Omental fat pad (tissue), 4 donors: ENCODE measurements around the gene NCOA1. TPM values are rescaled to one million over a fixed set of nuclear protein-coding genes. Genes with fewer than 3 reads are reported as not detected.
A peak's percentile ranks its signal among the peaks of the same experiment; 100 is the strongest.

Experiments
- ATAC-seq: fragments of 150-250 bp; one replicate; pipeline ENCODE4 v1.9.1; 2016; ENCODE audit warnings: mild to moderate bottlenecking, moderate library complexity; ENCODE audit not compliant: low FRiP score
- DNase-seq: peaks from one replicate; pipeline ENCODE4 v3.0.0-alpha.2; 2019; ENCODE audit warnings: low spot score
- total RNA-seq, 4 donors: library from RNA; depleted of rRNA; stranded (reverse); fragments of >200 nt; gene quantifications; one replicate each; pipeline ENCODE4 v1.1.0, GENCODE V29; 2016
- TF ChIP-seq, protein P1 (sequence below), 3 donors: fragments of 450-650 bp; IDR thresholded peaks; one replicate each; pipeline ENCODE4 v1.5.1; 2016 to 2017; ENCODE audit warnings: antibody characterized with exemption in 3 of 3, mild to moderate bottlenecking in 3 of 3, moderate library complexity in 2 of 3

The NCOA1 gene
- total RNA-seq, 4 donors from 2014 or later = 46.8 to 80.1 (median 50.1) TPM

GRCh38 chr2:24486636-24487205, 4.3 kb upstream of the NCOA1 start:
- DNase-seq = no peak
- TF ChIP-seq, protein P1, sequence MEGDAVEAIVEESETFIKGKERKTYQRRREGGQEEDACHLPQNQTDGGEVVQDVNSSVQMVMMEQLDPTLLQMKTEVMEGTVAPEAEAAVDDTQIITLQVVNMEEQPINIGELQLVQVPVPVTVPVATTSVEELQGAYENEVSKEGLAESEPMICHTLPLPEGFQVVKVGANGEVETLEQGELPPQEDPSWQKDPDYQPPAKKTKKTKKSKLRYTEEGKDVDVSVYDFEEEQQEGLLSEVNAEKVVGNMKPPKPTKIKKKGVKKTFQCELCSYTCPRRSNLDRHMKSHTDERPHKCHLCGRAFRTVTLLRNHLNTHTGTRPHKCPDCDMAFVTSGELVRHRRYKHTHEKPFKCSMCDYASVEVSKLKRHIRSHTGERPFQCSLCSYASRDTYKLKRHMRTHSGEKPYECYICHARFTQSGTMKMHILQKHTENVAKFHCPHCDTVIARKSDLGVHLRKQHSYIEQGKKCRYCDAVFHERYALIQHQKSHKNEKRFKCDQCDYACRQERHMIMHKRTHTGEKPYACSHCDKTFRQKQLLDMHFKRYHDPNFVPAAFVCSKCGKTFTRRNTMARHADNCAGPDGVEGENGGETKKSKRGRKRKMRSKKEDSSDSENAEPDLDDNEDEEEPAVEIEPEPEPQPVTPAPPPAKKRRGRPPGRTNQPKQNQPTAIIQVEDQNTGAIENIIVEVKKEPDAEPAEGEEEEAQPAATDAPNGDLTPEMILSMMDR (IDR thresholded peaks at IDR 0.05) = no peak
- no peak for ATAC-seq

DNA sequence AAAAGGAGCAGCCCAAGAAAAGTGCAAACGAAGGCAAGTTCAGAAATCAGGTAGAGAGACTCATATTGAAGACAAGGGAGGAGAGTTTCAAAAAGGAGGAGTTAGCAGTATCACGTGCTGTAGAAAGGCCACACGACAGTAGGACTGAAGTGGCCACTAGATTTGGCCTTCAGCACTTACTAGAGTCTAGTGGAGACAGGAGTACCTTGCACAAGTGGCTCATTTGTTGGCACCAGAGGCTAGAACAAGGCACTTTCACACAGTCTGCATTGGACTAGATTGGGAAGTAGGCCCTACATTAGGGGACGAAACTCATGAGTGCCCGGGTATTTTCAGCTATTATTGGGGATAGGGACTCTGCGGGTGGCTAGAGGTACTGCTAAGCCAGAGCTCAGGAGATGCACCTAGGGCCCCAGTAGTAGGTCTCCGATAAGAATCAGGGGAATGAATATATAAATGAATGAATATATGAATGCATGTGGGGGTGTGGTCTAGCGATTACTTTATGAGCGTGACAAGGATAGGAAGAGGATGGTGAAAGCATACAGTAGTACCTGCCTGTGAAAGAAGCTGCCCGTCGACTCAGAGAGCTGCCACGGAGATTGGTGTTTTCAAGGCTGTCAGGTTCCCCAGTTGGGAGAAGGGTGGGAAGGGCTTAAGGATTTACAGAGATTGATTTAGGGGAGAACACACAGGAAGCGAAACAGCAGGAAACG, 1.4 kb upstream of the NCOA1 start:
- ATAC-seq = no peak
- TF ChIP-seq, protein P1 (IDR thresholded peaks at IDR 0.05) = no peak
- DNase-seq = no peak

DNA sequence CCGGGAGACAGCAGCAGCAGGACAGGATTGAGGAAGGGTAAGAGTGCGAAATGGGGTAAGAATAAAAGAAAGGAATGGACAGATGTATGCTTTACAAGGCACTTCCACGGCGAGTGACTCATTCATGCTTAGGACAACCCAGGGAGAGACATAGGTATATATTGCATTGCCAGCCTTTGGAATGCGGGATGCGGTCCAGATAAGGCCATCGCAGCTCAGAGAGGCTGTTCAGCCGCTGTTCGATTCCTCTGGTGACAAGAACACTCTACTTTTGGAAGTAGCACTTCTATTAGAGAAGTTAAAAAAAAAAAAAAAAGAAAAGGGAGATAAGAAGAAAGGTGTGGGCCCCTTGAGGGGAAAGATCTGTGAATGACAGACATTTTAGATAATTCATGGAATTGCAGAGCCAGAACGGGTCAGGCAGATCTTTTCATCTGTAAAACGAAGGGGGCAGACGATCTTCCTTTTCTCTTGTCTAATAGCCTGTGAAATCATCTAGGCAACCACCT, 819 bp upstream of the NCOA1 start:
- TF ChIP-seq, protein P1 (IDR thresholded peaks at IDR 0.05) = no peak
- ATAC-seq = peak; percentile 39
- DNase-seq = no peak

DNA sequence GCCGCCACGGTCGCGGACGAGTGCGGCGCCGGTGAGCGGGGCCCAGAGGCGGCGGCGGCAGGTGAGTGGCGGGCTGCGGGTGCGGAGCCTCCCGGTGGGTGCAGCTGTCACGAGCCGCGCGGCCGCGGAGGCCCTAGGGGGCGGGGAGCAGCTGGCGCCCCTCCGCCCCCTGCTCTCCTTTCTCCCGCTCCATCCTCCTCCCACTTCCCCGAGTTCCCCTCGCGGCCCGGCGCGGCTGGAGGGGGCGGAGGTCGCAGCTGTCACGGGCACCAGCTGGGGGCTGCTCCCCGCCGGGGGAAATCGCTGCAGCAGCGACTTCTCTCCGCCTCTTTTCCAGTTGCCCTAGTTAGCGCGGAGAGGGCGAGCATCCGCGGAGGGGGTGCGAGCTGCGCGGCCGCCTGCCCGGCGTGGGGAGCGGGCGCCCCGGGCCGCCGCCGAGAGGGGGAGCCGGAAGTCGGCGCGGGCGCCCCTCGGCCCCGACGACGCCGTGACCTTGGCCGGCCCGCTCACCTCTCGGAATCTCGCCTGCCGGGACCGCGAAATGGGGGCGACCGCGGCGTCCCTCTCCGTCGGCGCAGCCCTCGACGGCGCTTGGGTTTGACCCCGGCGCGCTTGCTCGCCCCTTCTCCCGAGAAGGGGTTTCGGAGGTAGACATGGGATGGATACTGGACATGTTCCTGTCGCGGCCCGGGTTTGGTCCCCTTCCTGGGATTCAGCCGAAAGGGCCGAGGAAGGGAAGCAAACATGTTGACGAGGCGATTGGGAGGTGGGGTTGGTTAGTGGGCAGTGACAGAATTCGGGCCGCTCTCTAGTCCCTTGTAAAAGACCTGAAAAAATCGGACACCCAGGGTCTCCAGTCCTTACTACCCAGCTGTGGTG, 727 bp downstream of the NCOA1 start:
- TF ChIP-seq, protein P1 (IDR thresholded peaks at IDR 0.05) = no peak
- ATAC-seq = peak; percentile 60
- no peak for DNase-seq

DNA sequence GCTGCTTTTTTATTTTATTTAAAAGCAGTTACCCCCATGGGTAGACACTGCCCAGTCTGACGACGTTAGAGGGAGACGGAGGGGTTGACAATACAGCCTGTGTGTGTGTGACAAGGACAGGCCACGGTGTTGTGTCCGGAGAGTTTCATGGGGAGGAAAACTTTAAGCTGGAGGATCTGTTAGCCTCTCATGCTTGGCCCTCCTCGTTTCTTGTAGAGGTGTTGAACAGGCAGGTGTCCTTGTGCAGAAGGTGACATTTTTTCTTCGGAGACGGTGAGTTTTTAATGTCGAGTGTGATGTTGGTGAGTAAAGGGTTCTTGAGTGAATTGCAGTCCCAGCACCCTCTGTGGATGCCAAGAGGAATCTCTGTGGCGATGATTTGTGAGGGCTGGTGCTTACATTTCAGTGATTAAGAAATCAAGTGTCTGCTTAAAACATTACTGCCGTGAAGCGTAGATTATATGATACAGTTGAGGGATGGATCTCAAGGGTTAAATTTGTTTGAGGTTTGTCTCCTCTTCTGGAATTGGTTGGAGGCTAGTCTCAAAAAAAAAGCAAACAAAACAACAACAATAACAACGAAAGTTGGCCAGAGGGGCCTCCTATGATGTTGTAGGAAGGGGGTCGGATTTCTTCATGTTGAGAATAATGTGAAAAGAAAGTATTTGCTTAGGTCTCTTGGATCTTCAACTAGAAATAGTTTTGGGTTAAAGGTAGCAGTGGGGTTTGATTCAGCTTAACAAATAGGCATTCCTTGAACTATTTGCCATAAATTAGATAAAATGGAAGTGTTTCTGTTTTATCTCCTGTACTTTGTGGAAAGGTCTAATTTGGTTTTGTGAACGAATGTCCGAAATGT, 1.6 kb downstream of the NCOA1 start:
- TF ChIP-seq, protein P1 (IDR thresholded peaks at IDR 0.05) = no peak
- no peak for ATAC-seq
- no peak for DNase-seq

DNA sequence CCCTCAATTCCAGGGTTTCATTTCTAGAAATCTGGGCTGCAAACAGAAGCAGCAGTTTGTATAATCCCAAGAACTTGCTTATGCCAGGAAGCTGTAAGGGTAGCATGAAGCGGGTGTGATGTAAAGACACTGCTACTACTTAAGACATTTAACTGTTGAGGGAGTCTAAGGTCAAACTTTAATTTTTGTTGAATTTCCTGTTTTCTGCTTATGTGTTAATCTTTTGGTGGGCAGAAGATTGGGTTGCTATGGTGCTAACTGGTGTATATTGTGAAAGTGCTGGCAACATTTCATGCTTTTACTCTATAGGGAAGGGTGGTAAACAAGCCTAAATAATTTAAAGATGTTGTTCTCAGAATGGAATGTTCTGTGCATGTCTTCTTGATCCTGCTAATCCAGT, 2.7 kb downstream of the NCOA1 start:
- TF ChIP-seq, protein P1 (IDR thresholded peaks at IDR 0.05) = no peak
- DNase-seq (no peak), ATAC-seq (no peak)
